Ovary (tissue), 9 donors: ENCODE measurements around the gene EOLA1. TPM values are rescaled to one million over a fixed set of nuclear protein-coding genes. Genes with fewer than 3 reads are reported as not detected.
"Not testable (repeated sequence)": the region's sequence is repeated elsewhere in the genome, so short reads cannot be mapped to it uniquely, and the experiment has no call there.

Source experiments
- DNase-seq, 5 donors: peaks; one replicate each; pipeline ENCODE4 v3.0.0-alpha.2; 2019 to 2020
- H3K27ac ChIP-seq, 2 donors: fragments of 200-600 bp; one replicate each; pipeline versions ENCODE4 v1.5.1 to v1.8.0; 2019 to 2022
- H3K27me3 ChIP-seq: fragments of 200-600 bp; one replicate; pipeline ENCODE4 v1.8.0; 2022
- H3K36me3 ChIP-seq: fragments of 200-600 bp; sonication (generic); one replicate; pipeline ENCODE4 v1.5.1; 2019
- H3K4me1 ChIP-seq: one replicate; pipeline ENCODE4 v1.8.1; 2013; ENCODE audit warnings: mild to moderate bottlenecking, moderate library complexity; ENCODE audit not compliant: insufficient read depth
- H3K4me3 ChIP-seq: fragments of 200-600 bp; sonication (generic); one replicate; pipeline ENCODE4 v1.5.1; 2017
- H3K9me3 ChIP-seq, 2 donors: fragments of 200-600 bp in 1 of 2; sonication (generic) in 1 of 2; one replicate each; pipeline versions ENCODE4 v1.5.1 to v1.8.1; 2013 to 2019; ENCODE audit warnings: mild to moderate bottlenecking in 1 of 2, moderate library complexity in 1 of 2
- CTCF ChIP-seq, 3 donors: fragments of 450-650 bp in 2 of 3; fragments of 200-600 bp in 1 of 3; IDR thresholded peaks; one replicate each; pipeline versions ENCODE4 v1.5.1 to v1.8.0; 2016 to 2022; ENCODE audit warnings: antibody characterized with exemption in 3 of 3, mild to moderate bottlenecking in 1 of 3
- EP300 ChIP-seq: sonication (generic); formaldehyde crosslinking; IDR thresholded peaks from one replicate; pipeline ENCODE4 v1.6.1; 2017; ENCODE audit warnings: antibody characterized with exemption
- POLR2A ChIP-seq: fragments of 450-650 bp; IDR thresholded peaks from one replicate; pipeline ENCODE4 v1.6.1; 2017; ENCODE audit warnings: antibody characterized with exemption, mild to moderate bottlenecking, moderate library complexity
- WGBS, 3 donors: extraction: QIAGEN DNeasy Blood & Tissue Kit in 1 of 3; methylation state at CpG; one replicate each; pipeline versions ENCODE4 v1.1.5 to v1.1.7; 2013 to 2017; 5-methylcytosine and 5-hydroxymethylcytosine counted together
- intact Hi-C, 4 donors: fragments of 100-400 bp; cut with DNase I; formaldehyde crosslinking; loops; one replicate each; pipeline versions ENCODE4 v1.11.0 to v1.15.1; 2022 to 2023
- polyA plus RNA-seq, 2 donors: library from polyadenylated mRNA; stranded (reverse); fragments of 200-250 nt in 1 of 2; fragments of 350-450 nt in 1 of 2; fragmentation: Illumina TruSeq in 1 of 2; extraction: RNeasy Lipid Tissue Mini Kit (QIAGEN cat#74804) in 1 of 2; gene quantifications; one replicate each; pipeline ENCODE4 v1.2.3, GENCODE V29; 2013 to 2014
- total RNA-seq, 7 donors: library from RNA; depleted of rRNA in 2 of 7; stranded (reverse); fragments of >200 nt in 2 of 7; fragmentation: NEBNext Ultra II Directional in 3 of 7; extraction: Animal tissue kit (Norgen Biotek cat#: 25700) in 3 of 7; gene quantifications; one replicate each; pipeline versions ENCODE4 v1.1.0 to v1.2.4, GENCODE V29; 2016 to 2023
- donor health status: DM: no; HTN: no; CAD: no; lungs with moderate emphysema.
- donor health status: DM: no; HTN: no; CAD: no.
- donor health status: Bipolar disorder and iron deficiency.
- donor health status: DM: yes; HTN: yes; CAD: no.
- donor health status: DM: no; HTN: no; CAD: no.
- donor health status: DM: yes; HTN: yes; CAD: no.

EOLA1 gene
- total and polyA plus RNA-seq, 9 donors: 8.7 to 27.5 (median 17.5) TPM

GRCh38 chrX:149517308-149517707 is 23.5 kb upstream of the EOLA1 start:
- Histone ChIP-seq H3K36me3 (no peaks in the 10 kb centered on the region), H3K9me3 (no peaks in the 10 kb centered on the region), H3K4me3 (no peak overlapping the region), H3K4me1 (no peaks in the 10 kb centered on the region), H3K27ac (no peak overlapping the region), H3K27me3 (no peaks in the 10 kb centered on the region)
- no peak for TF ChIP-seq EP300
- no peak for TF ChIP-seq POLR2A
- TF ChIP-seq CTCF (IDR thresholded peaks at IDR 0.05): no peak
- intact Hi-C loops: no loop called here
- no peak for DNase-seq
- 62 to 69% (median 66%) methylated on average over 1 of the region's 1 CpG for WGBS, 3 donors

GRCh38 chrX:149518236-149518635 is 22.6 kb upstream of the EOLA1 start:
- no peak overlapping the region for H3K27ac ChIP-seq
- 67 to 82% (median 80%) methylated on average over 7 of the region's 7 CpGs for WGBS, 3 donors
- intact Hi-C loops: no loop called here

GRCh38 chrX:149520636-149521277 is 20.1 kb upstream of the EOLA1 start:
- H3K4me1 ChIP-seq, H3K27ac ChIP-seq, intact Hi-C loops, H3K36me3 ChIP-seq, H3K4me3 ChIP-seq, DNase-seq, H3K27me3 ChIP-seq, H3K9me3 ChIP-seq: not testable (repeated sequence)
- 47 to 64% (median 52%) methylated on average over 3 of the region's 3 CpGs for WGBS, 3 donors

More at GRCh38 chrX:149518236-149518635, 22.6 kb upstream of the EOLA1 start:
- TF ChIP-seq POLR2A (no peak), EP300 (no peak), CTCF (IDR thresholded peaks at IDR 0.05) (no peak)
- DNase-seq: no peak
- Histone ChIP-seq H3K9me3 (no peaks in the 10 kb centered on the region), H3K36me3 (no peaks in the 10 kb centered on the region), H3K27me3 (no peaks in the 10 kb centered on the region), H3K4me3 (no peak overlapping the region), H3K4me1 (no peaks in the 10 kb centered on the region)

GRCh38 chrX:149521438-149521837 is 19.4 kb upstream of the EOLA1 start:
- H3K36me3 ChIP-seq: no peaks in the 10 kb centered on the region
- H3K27me3 ChIP-seq: no peaks in the 10 kb centered on the region
- H3K27ac ChIP-seq: no peak overlapping the region
- no peak overlapping the region for H3K4me3 ChIP-seq
- H3K9me3 ChIP-seq: no peaks in the 10 kb centered on the region
- no peaks in the 10 kb centered on the region for H3K4me1 ChIP-seq
- WGBS, 3 donors: 61 to 69% (median 65%) methylated on average over 9 of the region's 9 CpGs
- intact Hi-C loops: no loop called here
- DNase-seq: no peak
- TF ChIP-seq POLR2A (no peak), EP300 (no peak), CTCF (IDR thresholded peaks at IDR 0.05) (no peak)

GRCh38 chrX:149522916-149523315 is 17.9 kb upstream of the EOLA1 start:
- DNase-seq: no peak
- intact Hi-C loops: no loop called here
- Histone ChIP-seq H3K36me3 (no peaks in the 10 kb centered on the region), H3K27me3 (no peaks in the 10 kb centered on the region), H3K4me1 (no peaks in the 10 kb centered on the region), H3K4me3 (no peak overlapping the region), H3K9me3 (no peaks in the 10 kb centered on the region), H3K27ac (no peak overlapping the region)
- WGBS, 3 donors: 57 to 71% (median 65%) methylated on average over 2 of the region's 2 CpGs
- TF ChIP-seq EP300 (no peak), POLR2A (no peak), CTCF (IDR thresholded peaks at IDR 0.05) (no peak)

GRCh38 chrX:149525389-149525788 is 15.4 kb upstream of the EOLA1 start:
- H3K4me1 ChIP-seq, intact Hi-C loops, H3K9me3 ChIP-seq, H3K27ac ChIP-seq, H3K4me3 ChIP-seq, H3K27me3 ChIP-seq, H3K36me3 ChIP-seq: not testable (repeated sequence)
- peak; percentile 40 to 73 (median 52) for DNase-seq
- WGBS, 3 donors: 39 to 44% methylated on average over 3 to 6 of the region's 10 CpGs; no CpG with 5 or more reads in 1 of the 3 donors

- peak overlapping the region in 1 of 2 donors; percentile 17 for H3K27ac ChIP-seq
- DNase-seq, H3K4me1 ChIP-seq, intact Hi-C loops, H3K9me3 ChIP-seq, H3K4me3 ChIP-seq, H3K36me3 ChIP-seq, H3K27me3 ChIP-seq: not testable (repeated sequence)
- WGBS, 3 donors: 42 to 76% (median 59%) methylated on average over 3 to 5 of the region's 5 CpGs
These were observed 14.9 kb upstream of the EOLA1 start for GRCh38 chrX:149525903-149526302.
